ENCODE measurements around the gene SLX4IP. TPM values are rescaled to one million over a fixed set of nuclear protein-coding genes. Genes with fewer than 3 reads are reported as not detected.

SLX4IP gene
- total RNA-seq, 1 experiment from 2014 or later: 6.4 TPM

DNA sequence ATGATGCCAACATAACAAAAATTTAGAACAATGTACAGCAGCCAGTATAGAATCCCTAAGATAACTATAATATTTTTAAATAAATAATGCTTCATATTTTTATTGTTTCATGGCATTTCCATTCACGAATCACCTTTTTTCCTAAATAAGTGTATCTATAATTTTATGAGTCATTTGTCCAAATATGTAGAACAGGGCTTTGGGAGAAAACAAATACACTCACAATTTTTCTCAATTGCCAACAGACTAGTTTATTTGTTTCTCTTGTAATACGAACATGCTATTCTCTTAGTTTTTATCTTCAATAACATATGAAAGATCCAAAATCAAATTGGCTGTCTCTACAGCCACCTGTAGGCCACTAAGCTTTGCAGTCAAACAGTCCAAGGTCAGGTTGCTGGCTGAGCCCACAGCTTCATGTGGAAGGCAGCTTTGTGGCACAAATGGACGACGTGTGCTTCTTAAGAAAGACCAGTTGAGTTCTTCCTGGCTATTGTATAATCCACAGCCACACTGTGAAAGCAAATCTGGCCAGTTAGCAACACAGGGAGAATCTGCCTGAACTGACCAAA lies 30.1 kb upstream of the SLX4IP start:
- Histone ChIP-seq H3K4me2 (ENCODE audit: low read length) (no peak overlapping the region), H3K27ac (ENCODE audit: low read length) (no peak overlapping the region), H3K4me3 (ENCODE audit: low read length) (no peak overlapping the region), H3K27me3 (ENCODE audit: low read length) (no peaks in the 10 kb centered on the region), H3K79me2 (ENCODE audit: low read length) (no peaks in the 10 kb centered on the region), H4K20me1 (ENCODE audit: low read length) (no peaks in the 10 kb centered on the region), H3K9me3 (ENCODE audit: low read length) (no peaks in the 10 kb centered on the region), H3F3A (ENCODE audit: low read length, unreplicated experiment) (no peaks in the 10 kb centered on the region), H3K9me2 (replicated peaks; ENCODE audit: low read length) (no peaks in the 10 kb centered on the region), H3K36me3 (ENCODE audit: low read depth, low read length) (peaks cover 13% of the 10 kb centered on the region; the same call in 1 of the 2 replicates), H3K9ac (ENCODE audit: low read length) (no peak overlapping the region), H3K4me1 (ENCODE audit: insufficient read depth, low read length) (no peaks in the 10 kb centered on the region), H2AFZ (ENCODE audit: low read length) (no peak overlapping the region)
- no peak for DNase-seq
- ChIA-PET CTCF (interaction anchor here (0.7 kb wide), 1 partner anchor 884 kb away, joined by 3 read pairs; no protein-coding TSS in a partner anchor), POLR2A (ENCODE audit: unreplicated experiment) (no interaction called here)
- intact Hi-C loops (cut with micrococcal nuclease): no loop called here
- peak; percentile 59 for ATAC-seq
- no TSS peak for BruUV-seq (replicated peaks)
- TF ChIP-seq EZH2 (IDR thresholded peaks at IDR 0.05; ENCODE audit: low read length, unreplicated experiment) (no peak), CTCF (conservative IDR thresholded peaks at IDR 0.05; ENCODE audit: low read depth, low read length) (no peak), EZH2phosphoT487 (IDR thresholded peaks at IDR 0.05; ENCODE audit: borderline replicate concordance, low read length) (no peak)

- ATAC-seq (no peak), DNase-seq (no peak)
- no peak overlapping the region for H2AFZ ChIP-seq (ENCODE audit: low read length)
- peaks cover 28% of the 10 kb centered on the region; the same call in 1 of the 2 replicates for H3K36me3 ChIP-seq (ENCODE audit: low read depth, low read length)
- H3K9me3 ChIP-seq (ENCODE audit: low read length): no peaks in the 10 kb centered on the region
- no peak for TF ChIP-seq EZH2 (IDR thresholded peaks at IDR 0.05; ENCODE audit: low read length, unreplicated experiment)
- no peak for TF ChIP-seq EZH2phosphoT487 (IDR thresholded peaks at IDR 0.05; ENCODE audit: borderline replicate concordance, low read length)
- intact Hi-C loops (cut with micrococcal nuclease): no loop called here
- ChIA-PET CTCF (interaction anchor here (0.5 kb wide), 1 partner anchor 434 kb away, joined by 3 read pairs; no protein-coding TSS in a partner anchor), POLR2A (ENCODE audit: unreplicated experiment) (no interaction called here)
- no peak overlapping the region for H3K9ac ChIP-seq (ENCODE audit: low read length)
- H3K27me3 ChIP-seq (ENCODE audit: low read length): no peaks in the 10 kb centered on the region
- H3F3A ChIP-seq (ENCODE audit: low read length, unreplicated experiment): no peaks in the 10 kb centered on the region
- H4K20me1 ChIP-seq (ENCODE audit: low read length): no peaks in the 10 kb centered on the region
- H3K4me3 ChIP-seq (ENCODE audit: low read length): no peak overlapping the region
- H3K27ac ChIP-seq (ENCODE audit: low read length): no peak overlapping the region
- H3K4me1 ChIP-seq (ENCODE audit: insufficient read depth, low read length): no peaks in the 10 kb centered on the region
- no peaks in the 10 kb centered on the region for H3K79me2 ChIP-seq (ENCODE audit: low read length)
- H3K4me2 ChIP-seq (ENCODE audit: low read length): no peak overlapping the region
- BruUV-seq (replicated peaks): no TSS peak
- H3K9me2 ChIP-seq (replicated peaks; ENCODE audit: low read length): no peaks in the 10 kb centered on the region
These were observed 26.8 kb upstream of the SLX4IP start for GRCh38 chr20:10408108-10408813.

- peaks cover 31% of the 10 kb centered on the region for H3K36me3 ChIP-seq (ENCODE audit: low read depth, low read length)
- TF ChIP-seq CTCF (conservative IDR thresholded peaks at IDR 0.05; ENCODE audit: low read depth, low read length) (no peak), EZH2phosphoT487 (IDR thresholded peaks at IDR 0.05; ENCODE audit: borderline replicate concordance, low read length) (no peak), EZH2 (IDR thresholded peaks at IDR 0.05; ENCODE audit: low read length, unreplicated experiment) (no peak)
- H3K79me2 ChIP-seq (ENCODE audit: low read length): peaks cover 12% of the 10 kb centered on the region
- no peak for DNase-seq
- no peak overlapping the region for H2AFZ ChIP-seq (ENCODE audit: low read length)
- no peaks in the 10 kb centered on the region for H3K9me2 ChIP-seq (replicated peaks; ENCODE audit: low read length)
- BruUV-seq (replicated peaks): no TSS peak
- H3K9ac ChIP-seq (ENCODE audit: low read length): no peak overlapping the region
- ChIA-PET POLR2A (ENCODE audit: unreplicated experiment) (no interaction called here), CTCF (no interaction called here)
- H3K27me3 ChIP-seq (ENCODE audit: low read length): no peaks in the 10 kb centered on the region
- ATAC-seq: no peak
- no peaks in the 10 kb centered on the region for H3F3A ChIP-seq (ENCODE audit: low read length, unreplicated experiment)
- H3K4me1 ChIP-seq (ENCODE audit: insufficient read depth, low read length): peaks cover 21% of the 10 kb centered on the region
- H3K4me2 ChIP-seq (ENCODE audit: low read length): no peak overlapping the region
- H3K4me3 ChIP-seq (ENCODE audit: low read length): no peak overlapping the region
- H3K9me3 ChIP-seq (ENCODE audit: low read length): no peaks in the 10 kb centered on the region
- no peak overlapping the region for H3K27ac ChIP-seq (ENCODE audit: low read length)
- no peaks in the 10 kb centered on the region for H4K20me1 ChIP-seq (ENCODE audit: low read length)
- intact Hi-C loops (cut with micrococcal nuclease): no loop called here
These were observed 23.4 kb upstream of the SLX4IP start for GRCh38 chr20:10411673-10412072.

Measured in PC-3 (cell line).